HepG2 (cell line): ENCODE measurements around the gene RBCK1. TPM values are rescaled to one million over a fixed set of nuclear protein-coding genes. Genes with fewer than 3 reads are reported as not detected.
A peak's percentile ranks its signal among the peaks of the same experiment; 100 is the strongest.

ENCODE experiments used
- JARID2 ChIP-seq: sonication (generic); formaldehyde crosslinking; IDR thresholded peaks from 2 replicates; pipeline ENCODE4 v1.8.1; 2023; ENCODE audit warnings: missing genetic modification reagents, inconsistent platforms; ENCODE audit not compliant: insufficient replicate concordance
- JDP2 ChIP-seq: sonication (generic); formaldehyde crosslinking; IDR thresholded peaks from 2 replicates; pipeline ENCODE4 v1.8.1; 2022; ENCODE audit warnings: missing genetic modification reagents, borderline replicate concordance
- MED8 ChIP-seq: sonication (generic); formaldehyde crosslinking; IDR thresholded peaks from 2 replicates; pipeline ENCODE4 v1.8.1; 2023; ENCODE audit warnings: mild to moderate bottlenecking, missing genetic modification reagents; ENCODE audit not compliant: insufficient replicate concordance
- PAXIP1 ChIP-seq: sonication (generic); formaldehyde crosslinking; conservative IDR thresholded peaks from 2 replicates; pipeline ENCODE4 v1.4.0; 2020; ENCODE audit warnings: mild to moderate bottlenecking, missing genetic modification reagents, moderate library complexity
- RCOR2 ChIP-seq: IDR thresholded peaks from 2 replicates; pipeline ENCODE4 v1.6.1; 2016; ENCODE audit warnings: missing biosample characterization, missing genetic modification reagents
- SIX4 ChIP-seq: sonication (generic); formaldehyde crosslinking; IDR thresholded peaks from 2 replicates; pipeline ENCODE4 v1.4.0; 2020; ENCODE audit warnings: missing genetic modification reagents
- SMC3 ChIP-seq: IDR thresholded peaks from 2 replicates; pipeline ENCODE4 v1.6.1; 2011; ENCODE audit warnings: low read length, improper control_type of control experiment
- ZNF512B ChIP-seq: sonication (generic); formaldehyde crosslinking; IDR thresholded peaks from 2 replicates; pipeline ENCODE4 v1.5.1; 2020; ENCODE audit warnings: missing genetic modification reagents, mild to moderate bottlenecking, borderline replicate concordance
- polyA plus RNA-seq, 8 experiments: library from polyadenylated mRNA; depleted of rRNA in 3 of 8; stranded (reverse) in 7 of 8; unstranded in 1 of 8; fragments of >200 nt; fragmentation: Illumina TruSeq in 4 of 8; extraction: Trizol in 4 of 8; gene quantifications; 2 replicates each; pipeline versions ENCODE4 v1.2.1 to v1.2.3, GENCODE V29; 2011 to 2016; ENCODE audit warnings: low read depth in 4 of 8, missing spikeins in 1 of 8, mixed read lengths in 1 of 8; ENCODE audit not compliant: insufficient read depth in 1 of 8
- total RNA-seq, 5 experiments: library from RNA; depleted of rRNA; stranded (reverse); fragments of >200 nt; fragmentation: Illumina TruSeq; extraction: Trizol; gene quantifications; 2 replicates each; pipeline ENCODE4 v1.2.3, GENCODE V29; 2016; ENCODE audit warnings: low read depth in 1 of 5
- TF ChIP-seq, protein P1 (sequence below): sonication (generic); formaldehyde crosslinking; IDR thresholded peaks from 2 replicates; pipeline ENCODE4 v1.4.0; 2020; ENCODE audit warnings: missing genetic modification reagents
- TF ChIP-seq, protein P2 (sequence below): IDR thresholded peaks from 2 replicates; pipeline ENCODE4 v1.6.1; 2012; ENCODE audit warnings: low read length, improper control_type of control experiment
- TF ChIP-seq, protein P3 (sequence below): IDR thresholded peaks from 2 replicates; pipeline ENCODE4 v1.6.1; 2016
- TF ChIP-seq, protein P4 (sequence below): fragments of 450-650 bp; IDR thresholded peaks from 2 replicates; pipeline ENCODE4 v1.6.1; 2017
- TF ChIP-seq, protein P5 (sequence below): sonication (generic); formaldehyde crosslinking; IDR thresholded peaks from 2 replicates; pipeline ENCODE4 v1.5.0; 2020; ENCODE audit warnings: mild to moderate bottlenecking, low read depth, missing genetic modification reagents, borderline replicate concordance

RBCK1 gene
- total and polyA plus RNA-seq, 2 of the 13 experiments (the other 11 are each of a cell fraction or from before 2014, with no cell fraction given), result 149 to 215 TPM

- TF ChIP-seq PAXIP1 (CRISPR knock-in tag), result no peak
- no peak for TF ChIP-seq JDP2 (CRISPR knock-in tag)
- peak; percentile 6 for TF ChIP-seq JARID2 (CRISPR knock-in tag)
- TF ChIP-seq, protein P1, sequence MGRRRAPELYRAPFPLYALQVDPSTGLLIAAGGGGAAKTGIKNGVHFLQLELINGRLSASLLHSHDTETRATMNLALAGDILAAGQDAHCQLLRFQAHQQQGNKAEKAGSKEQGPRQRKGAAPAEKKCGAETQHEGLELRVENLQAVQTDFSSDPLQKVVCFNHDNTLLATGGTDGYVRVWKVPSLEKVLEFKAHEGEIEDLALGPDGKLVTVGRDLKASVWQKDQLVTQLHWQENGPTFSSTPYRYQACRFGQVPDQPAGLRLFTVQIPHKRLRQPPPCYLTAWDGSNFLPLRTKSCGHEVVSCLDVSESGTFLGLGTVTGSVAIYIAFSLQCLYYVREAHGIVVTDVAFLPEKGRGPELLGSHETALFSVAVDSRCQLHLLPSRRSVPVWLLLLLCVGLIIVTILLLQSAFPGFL (CRISPR knock-in tag), result no peak
- TF ChIP-seq MED8 (CRISPR knock-in tag), result no peak
- TF ChIP-seq, protein P2, sequence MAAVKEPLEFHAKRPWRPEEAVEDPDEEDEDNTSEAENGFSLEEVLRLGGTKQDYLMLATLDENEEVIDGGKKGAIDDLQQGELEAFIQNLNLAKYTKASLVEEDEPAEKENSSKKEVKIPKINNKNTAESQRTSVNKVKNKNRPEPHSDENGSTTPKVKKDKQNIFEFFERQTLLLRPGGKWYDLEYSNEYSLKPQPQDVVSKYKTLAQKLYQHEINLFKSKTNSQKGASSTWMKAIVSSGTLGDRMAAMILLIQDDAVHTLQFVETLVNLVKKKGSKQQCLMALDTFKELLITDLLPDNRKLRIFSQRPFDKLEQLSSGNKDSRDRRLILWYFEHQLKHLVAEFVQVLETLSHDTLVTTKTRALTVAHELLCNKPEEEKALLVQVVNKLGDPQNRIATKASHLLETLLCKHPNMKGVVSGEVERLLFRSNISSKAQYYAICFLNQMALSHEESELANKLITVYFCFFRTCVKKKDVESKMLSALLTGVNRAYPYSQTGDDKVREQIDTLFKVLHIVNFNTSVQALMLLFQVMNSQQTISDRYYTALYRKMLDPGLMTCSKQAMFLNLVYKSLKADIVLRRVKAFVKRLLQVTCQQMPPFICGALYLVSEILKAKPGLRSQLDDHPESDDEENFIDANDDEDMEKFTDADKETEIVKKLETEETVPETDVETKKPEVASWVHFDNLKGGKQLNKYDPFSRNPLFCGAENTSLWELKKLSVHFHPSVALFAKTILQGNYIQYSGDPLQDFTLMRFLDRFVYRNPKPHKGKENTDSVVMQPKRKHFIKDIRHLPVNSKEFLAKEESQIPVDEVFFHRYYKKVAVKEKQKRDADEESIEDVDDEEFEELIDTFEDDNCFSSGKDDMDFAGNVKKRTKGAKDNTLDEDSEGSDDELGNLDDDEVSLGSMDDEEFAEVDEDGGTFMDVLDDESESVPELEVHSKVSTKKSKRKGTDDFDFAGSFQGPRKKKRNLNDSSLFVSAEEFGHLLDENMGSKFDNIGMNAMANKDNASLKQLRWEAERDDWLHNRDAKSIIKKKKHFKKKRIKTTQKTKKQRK, result no peak
- no peak for TF ChIP-seq RCOR2 (CRISPR knock-in tag)
- TF ChIP-seq SIX4 (CRISPR knock-in tag), result no peak
- TF ChIP-seq, protein P3, sequence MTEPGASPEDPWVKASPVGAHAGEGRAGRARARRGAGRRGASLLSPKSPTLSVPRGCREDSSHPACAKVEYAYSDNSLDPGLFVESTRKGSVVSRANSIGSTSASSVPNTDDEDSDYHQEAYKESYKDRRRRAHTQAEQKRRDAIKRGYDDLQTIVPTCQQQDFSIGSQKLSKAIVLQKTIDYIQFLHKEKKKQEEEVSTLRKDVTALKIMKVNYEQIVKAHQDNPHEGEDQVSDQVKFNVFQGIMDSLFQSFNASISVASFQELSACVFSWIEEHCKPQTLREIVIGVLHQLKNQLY, result no peak
- TF ChIP-seq, protein P4, sequence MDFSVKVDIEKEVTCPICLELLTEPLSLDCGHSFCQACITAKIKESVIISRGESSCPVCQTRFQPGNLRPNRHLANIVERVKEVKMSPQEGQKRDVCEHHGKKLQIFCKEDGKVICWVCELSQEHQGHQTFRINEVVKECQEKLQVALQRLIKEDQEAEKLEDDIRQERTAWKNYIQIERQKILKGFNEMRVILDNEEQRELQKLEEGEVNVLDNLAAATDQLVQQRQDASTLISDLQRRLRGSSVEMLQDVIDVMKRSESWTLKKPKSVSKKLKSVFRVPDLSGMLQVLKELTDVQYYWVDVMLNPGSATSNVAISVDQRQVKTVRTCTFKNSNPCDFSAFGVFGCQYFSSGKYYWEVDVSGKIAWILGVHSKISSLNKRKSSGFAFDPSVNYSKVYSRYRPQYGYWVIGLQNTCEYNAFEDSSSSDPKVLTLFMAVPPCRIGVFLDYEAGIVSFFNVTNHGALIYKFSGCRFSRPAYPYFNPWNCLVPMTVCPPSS, result no peak
- 0 out of 2 replicates have a peak, but pooled peaks have one; percentile 11 for TF ChIP-seq SMC3
- no peak for TF ChIP-seq ZNF512B
- TF ChIP-seq, protein P5, sequence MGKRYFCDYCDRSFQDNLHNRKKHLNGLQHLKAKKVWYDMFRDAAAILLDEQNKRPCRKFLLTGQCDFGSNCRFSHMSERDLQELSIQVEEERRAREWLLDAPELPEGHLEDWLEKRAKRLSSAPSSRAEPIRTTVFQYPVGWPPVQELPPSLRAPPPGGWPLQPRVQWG, result no peak
Observed at GRCh38 chr20:363319-364078, 44.6 kb upstream of the RBCK1 start (continued).
